Breast epithelium (tissue), 4 donors: ENCODE measurements around the gene ESRRG. TPM values are rescaled to one million over a fixed set of nuclear protein-coding genes. Genes with fewer than 3 reads are reported as not detected.
A peak's percentile ranks its signal among the peaks of the same experiment; 100 is the strongest.
"Not testable (repeated sequence)": the region's sequence is repeated elsewhere in the genome, so short reads cannot be mapped to it uniquely, and the experiment has no call there.

Experiments
- DNase-seq, 2 donors: peaks; one replicate each; pipeline ENCODE4 v3.0.0-alpha.2; 2019; ENCODE audit warnings: low spot score in 2 of 2
- H3K27ac ChIP-seq, 2 donors: fragments of 200-600 bp; sonication (generic) in 1 of 2; one replicate each; pipeline ENCODE4 v1.5.1; 2016 to 2019; ENCODE audit warnings: mild to moderate bottlenecking in 1 of 2
- H3K27me3 ChIP-seq, 2 donors: fragments of 200-600 bp; sonication (generic) in 1 of 2; one replicate each; pipeline versions ENCODE4 v1.5.1 to v1.6.0; 2017 to 2019; ENCODE audit warnings: control low read depth in 1 of 2, mild to moderate bottlenecking in 1 of 2
- H3K36me3 ChIP-seq: fragments of 200-600 bp; one replicate; pipeline ENCODE4 v1.5.1; 2019
- H3K4me1 ChIP-seq, 2 donors: fragments of 200-600 bp; sonication (generic); one replicate each; pipeline ENCODE4 v1.5.1; 2016 to 2019; ENCODE audit warnings: control low read depth in 1 of 2
- H3K4me3 ChIP-seq, 3 donors: fragments of 200-600 bp; sonication (generic); 1 replicate in 2 of 3; 2 replicates in 1 of 3; pipeline ENCODE4 v1.5.1; 2016 to 2019; ENCODE audit warnings: mild to moderate bottlenecking in 3 of 3, moderate library complexity in 2 of 3
- H3K9me3 ChIP-seq, 2 donors: fragments of 200-600 bp; sonication (generic) in 1 of 2; one replicate each; pipeline ENCODE4 v1.5.1; 2016 to 2019; ENCODE audit warnings: control low read depth in 1 of 2
- POLR2A ChIP-seq: fragments of 450-650 bp; IDR thresholded peaks from one replicate; pipeline ENCODE4 v1.6.1; 2016; ENCODE audit warnings: antibody characterized with exemption, mild to moderate bottlenecking, moderate library complexity
- POLR2AphosphoS5 ChIP-seq, 3 donors: sonication (generic); formaldehyde crosslinking; IDR thresholded peaks; one replicate each; pipeline ENCODE4 v1.6.1; 2017; ENCODE audit warnings: antibody characterized with exemption in 3 of 3
- intact Hi-C: fragments of 100-400 bp; cut with DNase I; formaldehyde crosslinking; loops from one replicate; pipeline ENCODE4 v1.15.1; 2023; ENCODE audit warnings: low total_unique reads
- total RNA-seq, 3 donors: library from RNA; depleted of rRNA; stranded (reverse); fragments of >200 nt; gene quantifications; one replicate each; pipeline ENCODE4 v1.1.0, GENCODE V29; 2016
- TF ChIP-seq, protein P1 (sequence below), 3 donors: fragments of 450-650 bp; IDR thresholded peaks; one replicate each; pipeline ENCODE4 v1.5.1; 2016 to 2017; ENCODE audit warnings: antibody characterized with exemption in 3 of 3, mild to moderate bottlenecking in 3 of 3, moderate library complexity in 3 of 3

Gene ESRRG
- total RNA-seq, 3 donors from 2014 or later: 0.16 to 9.1 (median 5.6) TPM

DNA sequence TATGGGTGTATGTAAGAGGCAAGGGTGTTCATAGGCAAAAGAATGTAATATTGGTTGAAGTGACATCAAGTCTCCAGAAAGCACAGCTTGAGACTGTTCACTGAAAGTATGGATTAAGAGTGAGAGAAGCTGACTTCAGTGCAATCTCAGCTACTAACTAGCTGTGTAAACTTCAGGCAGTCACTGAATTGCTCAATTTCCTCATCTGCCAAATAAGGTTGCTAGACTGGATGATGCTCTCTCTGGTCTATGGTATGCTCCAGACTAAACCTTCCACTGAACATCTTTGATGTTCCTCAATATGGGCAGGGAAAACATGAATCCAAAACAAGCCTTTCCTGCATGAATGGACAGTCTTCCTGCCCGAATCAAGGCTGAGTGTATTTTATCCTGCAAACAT, 188.2 kb downstream of the ESRRG start:
- no peaks in the 10 kb centered on the region for H3K9me3 ChIP-seq
- H3K4me1 ChIP-seq: no peaks in the 10 kb centered on the region
- H3K36me3 ChIP-seq: no peaks in the 10 kb centered on the region
- intact Hi-C loops: no loop called here
- H3K4me3 ChIP-seq: no peak overlapping the region
- no peaks in the 10 kb centered on the region for H3K27me3 ChIP-seq
- no peak for DNase-seq
- no peak for TF ChIP-seq POLR2AphosphoS5 (IDR thresholded peaks at IDR 0.05)
- TF ChIP-seq, protein P1, sequence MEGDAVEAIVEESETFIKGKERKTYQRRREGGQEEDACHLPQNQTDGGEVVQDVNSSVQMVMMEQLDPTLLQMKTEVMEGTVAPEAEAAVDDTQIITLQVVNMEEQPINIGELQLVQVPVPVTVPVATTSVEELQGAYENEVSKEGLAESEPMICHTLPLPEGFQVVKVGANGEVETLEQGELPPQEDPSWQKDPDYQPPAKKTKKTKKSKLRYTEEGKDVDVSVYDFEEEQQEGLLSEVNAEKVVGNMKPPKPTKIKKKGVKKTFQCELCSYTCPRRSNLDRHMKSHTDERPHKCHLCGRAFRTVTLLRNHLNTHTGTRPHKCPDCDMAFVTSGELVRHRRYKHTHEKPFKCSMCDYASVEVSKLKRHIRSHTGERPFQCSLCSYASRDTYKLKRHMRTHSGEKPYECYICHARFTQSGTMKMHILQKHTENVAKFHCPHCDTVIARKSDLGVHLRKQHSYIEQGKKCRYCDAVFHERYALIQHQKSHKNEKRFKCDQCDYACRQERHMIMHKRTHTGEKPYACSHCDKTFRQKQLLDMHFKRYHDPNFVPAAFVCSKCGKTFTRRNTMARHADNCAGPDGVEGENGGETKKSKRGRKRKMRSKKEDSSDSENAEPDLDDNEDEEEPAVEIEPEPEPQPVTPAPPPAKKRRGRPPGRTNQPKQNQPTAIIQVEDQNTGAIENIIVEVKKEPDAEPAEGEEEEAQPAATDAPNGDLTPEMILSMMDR (IDR thresholded peaks at IDR 0.05): no peak
- TF ChIP-seq POLR2A: no peak
- H3K27ac ChIP-seq: no peak overlapping the region

DNA sequence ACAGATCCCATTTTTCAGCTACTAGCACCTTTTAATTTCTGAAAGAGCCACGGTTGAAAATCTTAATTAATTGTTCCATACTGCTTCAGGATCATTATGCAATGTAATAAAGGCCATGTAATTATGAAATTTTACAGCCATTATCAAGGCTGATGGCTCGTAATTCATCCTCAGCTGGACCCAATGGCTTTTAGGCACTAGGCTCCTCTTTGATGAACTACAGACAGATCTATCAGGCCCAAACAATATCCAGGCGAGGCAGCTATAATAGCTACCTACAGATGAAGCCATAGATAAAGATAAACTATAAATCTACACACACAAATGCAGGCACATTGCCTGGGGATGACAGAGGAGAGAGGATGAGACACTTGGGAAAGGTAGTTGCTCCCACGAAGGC, 189.5 kb downstream of the ESRRG start:
- TF ChIP-seq POLR2A (no peak), POLR2AphosphoS5 (IDR thresholded peaks at IDR 0.05) (no peak)
- TF ChIP-seq, protein P1 (IDR thresholded peaks at IDR 0.05): no peak
- H3K4me1 ChIP-seq: no peaks in the 10 kb centered on the region
- H3K27me3 ChIP-seq: no peaks in the 10 kb centered on the region
- no peak for DNase-seq
- no peak overlapping the region for H3K27ac ChIP-seq
- H3K9me3 ChIP-seq: no peaks in the 10 kb centered on the region
- no peaks in the 10 kb centered on the region for H3K36me3 ChIP-seq
- intact Hi-C loops: no loop called here
- no peak overlapping the region for H3K4me3 ChIP-seq

DNA sequence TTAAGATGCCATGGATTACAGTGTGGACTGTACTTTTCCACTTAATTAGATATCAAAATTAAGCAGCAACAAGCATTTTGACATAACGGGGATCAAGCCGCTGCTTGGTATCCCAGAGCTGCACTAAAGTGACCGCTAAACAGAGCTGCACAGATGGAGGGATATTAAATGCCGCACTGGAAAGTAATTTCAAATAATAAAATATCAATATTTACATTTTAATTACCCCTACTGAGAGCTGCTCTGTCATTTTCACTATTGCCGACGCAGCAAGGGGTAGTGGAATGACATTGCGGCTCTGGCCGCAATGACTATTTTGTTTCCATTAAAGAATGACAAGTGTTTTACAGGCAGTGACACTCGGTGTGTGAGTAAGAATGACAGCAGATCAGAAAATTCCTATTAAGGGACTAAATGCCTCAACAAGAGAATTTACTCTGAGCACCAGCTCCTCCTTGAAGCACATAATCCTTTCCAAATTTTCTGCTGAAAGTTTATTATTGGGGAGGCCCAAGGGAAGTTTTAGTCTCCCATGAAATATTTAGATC, 190.9 kb downstream of the ESRRG start:
- Histone ChIP-seq H3K4me1 (no peaks in the 10 kb centered on the region), H3K9me3 (no peaks in the 10 kb centered on the region), H3K27me3 (no peaks in the 10 kb centered on the region), H3K27ac (no peak overlapping the region), H3K4me3 (no peak overlapping the region), H3K36me3 (no peaks in the 10 kb centered on the region)
- intact Hi-C loops: no loop called here
- TF ChIP-seq, protein P1 (IDR thresholded peaks at IDR 0.05): no peak
- no peak for TF ChIP-seq POLR2AphosphoS5 (IDR thresholded peaks at IDR 0.05)
- no peak for TF ChIP-seq POLR2A
- no peak for DNase-seq

DNA sequence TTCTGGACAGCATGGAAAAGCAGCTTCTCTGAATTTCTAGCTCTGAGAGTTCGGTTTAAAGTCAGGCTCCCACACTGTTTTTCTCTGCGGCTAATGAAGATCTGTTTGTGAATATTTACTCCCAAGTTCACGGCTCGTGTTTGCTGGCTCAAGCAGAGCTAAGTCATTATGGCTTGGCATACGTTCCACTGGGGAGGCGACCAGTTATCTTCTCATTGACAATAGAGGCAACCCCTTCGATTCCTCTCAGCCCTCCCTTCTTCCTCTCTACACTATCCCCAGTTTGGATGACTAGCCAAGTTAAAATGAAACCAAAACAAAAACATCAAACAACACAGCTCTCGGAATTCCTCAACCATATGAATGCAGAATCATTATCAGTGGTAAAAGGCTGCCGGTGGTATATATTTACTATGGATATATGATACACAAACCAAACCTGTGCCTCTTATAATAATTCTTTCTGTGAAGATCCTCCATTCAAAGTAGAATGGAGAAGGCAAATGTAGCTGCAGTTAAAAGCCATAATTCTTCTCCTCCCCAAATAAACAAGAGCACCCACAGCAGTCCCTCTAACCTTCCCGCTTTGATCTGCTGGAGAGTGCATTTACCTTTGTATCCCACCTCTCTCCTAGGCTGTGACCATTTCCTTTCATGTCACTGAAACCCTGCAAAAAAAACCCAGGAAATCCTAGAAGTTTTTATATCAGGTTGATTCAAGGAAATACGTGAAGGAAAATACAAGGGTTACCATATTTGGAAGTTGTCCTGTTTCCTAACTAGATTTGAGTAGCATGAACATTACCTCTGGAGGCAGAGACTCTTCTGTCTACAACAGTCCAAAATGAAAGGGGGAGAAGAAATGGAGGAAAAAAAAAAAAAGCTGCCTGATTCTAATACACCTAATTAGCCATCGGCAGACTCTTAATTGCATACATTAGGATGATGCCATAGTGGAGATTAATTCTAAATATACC, 191.7 kb downstream of the ESRRG start:
- TF ChIP-seq POLR2A: no peak
- TF ChIP-seq, protein P1 (IDR thresholded peaks at IDR 0.05): no peak
- TF ChIP-seq POLR2AphosphoS5 (IDR thresholded peaks at IDR 0.05): no peak
- Histone ChIP-seq H3K36me3 (no peaks in the 10 kb centered on the region), H3K27me3 (no peaks in the 10 kb centered on the region), H3K4me1 (no peaks in the 10 kb centered on the region), H3K9me3 (no peaks in the 10 kb centered on the region), H3K27ac (peak overlapping the region in 1 of 2 donors; percentile 35), H3K4me3 (peak overlapping the region; percentile 38 to 61 (median 42))
- DNase-seq: no peak
- intact Hi-C loops: no loop called here

DNA sequence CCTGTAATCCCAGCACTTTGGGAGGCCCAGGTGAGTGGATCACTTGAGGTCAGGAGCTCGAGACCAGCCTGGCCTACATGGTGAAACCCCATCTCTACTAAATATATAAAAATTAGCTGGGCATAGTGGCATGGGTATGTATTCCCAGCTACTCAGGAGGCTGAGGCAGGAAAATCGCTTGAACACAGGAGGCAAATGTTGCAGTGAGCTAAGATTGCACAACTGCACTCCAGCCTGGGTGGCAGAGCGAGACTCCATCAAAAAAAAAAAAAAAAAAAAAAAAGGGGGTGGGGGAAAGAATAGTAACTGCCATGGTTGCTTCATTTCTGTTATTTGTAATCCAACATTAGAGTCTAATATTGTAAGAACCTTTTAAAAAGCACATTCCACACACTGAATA, 193.4 kb downstream of the ESRRG start:
- DNase-seq, intact Hi-C loops, H3K9me3 ChIP-seq, H3K4me1 ChIP-seq, H3K36me3 ChIP-seq, H3K4me3 ChIP-seq, H3K27me3 ChIP-seq, H3K27ac ChIP-seq: not testable (repeated sequence)
